ENCODE data around the gene TCF4.

The TCF4 gene

DNA sequence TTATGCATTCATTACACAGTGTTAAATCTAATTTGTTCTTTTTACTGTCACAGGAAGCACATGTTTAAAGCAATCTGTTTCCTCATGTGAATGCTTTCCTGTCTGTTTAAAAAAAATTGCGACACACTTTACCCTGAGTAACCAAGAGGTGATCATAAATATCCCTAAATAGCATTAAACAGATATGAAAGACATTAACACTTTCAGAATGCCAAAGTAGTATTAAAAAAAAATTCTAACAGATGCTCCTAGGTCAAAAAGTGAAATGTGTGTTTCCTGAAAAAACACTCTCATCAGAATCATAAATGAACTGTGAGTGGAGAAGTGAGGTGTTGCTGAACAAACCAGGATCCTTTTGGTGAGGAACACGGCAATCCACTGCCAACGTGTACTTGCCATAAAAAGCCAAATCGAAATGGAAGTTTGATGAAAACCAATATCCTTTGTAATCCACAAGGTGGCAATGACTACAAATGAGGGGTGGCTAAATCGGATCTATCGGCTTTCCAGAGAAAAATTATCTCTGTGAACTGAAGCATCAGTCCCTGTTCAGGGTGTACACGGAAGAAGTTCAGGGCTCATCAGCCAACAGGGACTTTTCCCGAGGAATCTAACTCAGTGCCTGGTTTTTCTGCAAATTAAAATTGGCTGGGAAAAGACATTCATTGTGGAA, 248.9 kb downstream of the TCF4 start:
- no peak for DNase-seq

DNA sequence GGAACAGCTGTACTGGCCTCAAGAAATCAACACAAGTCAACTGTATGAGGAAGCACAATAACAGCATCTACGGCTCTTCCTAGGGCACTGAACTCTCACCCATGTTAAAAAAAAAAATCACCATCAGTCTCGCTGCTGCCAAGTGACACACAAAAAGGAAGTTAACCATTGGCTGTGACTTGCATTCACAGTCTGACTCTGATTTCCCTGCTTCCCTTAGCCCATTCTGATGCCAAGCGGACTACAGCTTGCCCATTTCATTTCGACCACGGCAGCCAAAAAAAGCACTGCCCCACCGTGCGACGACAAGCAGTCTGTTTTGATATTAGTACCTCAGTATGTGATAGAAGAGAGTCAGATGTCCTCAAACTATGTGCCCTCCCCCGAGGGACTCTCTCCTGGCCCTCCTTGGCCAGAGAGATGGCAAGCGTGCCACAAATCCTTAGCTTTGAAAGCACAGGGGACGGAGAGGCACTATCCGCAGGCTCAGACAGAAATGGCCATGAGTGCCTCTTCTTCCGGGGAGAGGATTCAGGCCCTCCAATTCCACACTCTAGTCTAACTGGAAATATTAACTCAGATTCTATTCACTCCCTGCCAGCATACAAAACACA, 250.0 kb downstream of the TCF4 start:
- no peak for DNase-seq

DNA sequence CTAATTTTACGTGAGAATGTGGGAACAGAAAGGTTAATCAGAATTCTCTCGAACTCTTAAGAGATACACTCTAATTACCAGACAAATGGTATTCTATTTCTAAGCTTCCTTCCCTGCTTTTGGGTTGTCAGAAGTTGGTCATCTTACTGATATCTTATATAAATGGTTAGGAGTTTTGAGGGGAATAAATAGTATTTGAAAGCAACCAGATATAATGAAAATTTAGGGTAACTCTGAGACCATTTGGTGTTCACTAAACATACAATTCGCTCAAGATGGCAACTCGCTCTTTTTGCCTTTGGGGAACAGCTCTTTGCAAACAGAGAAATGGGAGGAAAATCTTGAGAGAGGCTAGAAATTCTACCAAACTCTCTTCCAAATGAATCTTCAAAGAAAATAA, 250.9 kb downstream of the TCF4 start:
- DNase-seq: no peak

DNA sequence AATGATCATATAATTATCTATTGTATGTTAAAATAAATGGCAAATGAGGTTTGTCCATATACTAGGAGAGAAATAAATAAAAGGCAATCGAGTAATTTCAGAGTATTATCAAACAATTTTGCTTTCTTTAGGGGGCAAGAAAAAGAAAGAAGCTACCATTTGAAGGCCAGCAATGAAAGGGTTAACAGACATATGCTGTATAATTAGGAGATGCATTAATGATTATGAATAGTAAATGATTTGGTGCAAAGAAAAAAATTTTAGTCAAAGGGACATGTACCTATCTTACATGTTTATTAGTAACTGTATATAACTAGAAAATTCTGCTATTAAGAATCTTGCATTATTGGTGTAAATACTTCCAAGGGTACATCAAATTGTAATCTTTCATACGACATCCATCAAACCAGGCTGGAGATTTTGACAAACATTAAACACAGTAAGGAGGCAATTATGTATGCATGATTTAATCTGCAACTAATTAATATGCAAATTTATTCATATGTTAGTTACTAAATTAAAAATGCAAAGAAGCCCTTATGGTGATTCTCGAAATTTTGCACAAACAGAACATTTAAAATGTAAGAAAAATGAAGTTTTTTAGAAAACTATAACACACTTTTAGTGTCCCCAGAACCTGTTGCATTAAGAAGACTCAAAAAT, 251.4 kb downstream of the TCF4 start:
- DNase-seq: no peak

DNA sequence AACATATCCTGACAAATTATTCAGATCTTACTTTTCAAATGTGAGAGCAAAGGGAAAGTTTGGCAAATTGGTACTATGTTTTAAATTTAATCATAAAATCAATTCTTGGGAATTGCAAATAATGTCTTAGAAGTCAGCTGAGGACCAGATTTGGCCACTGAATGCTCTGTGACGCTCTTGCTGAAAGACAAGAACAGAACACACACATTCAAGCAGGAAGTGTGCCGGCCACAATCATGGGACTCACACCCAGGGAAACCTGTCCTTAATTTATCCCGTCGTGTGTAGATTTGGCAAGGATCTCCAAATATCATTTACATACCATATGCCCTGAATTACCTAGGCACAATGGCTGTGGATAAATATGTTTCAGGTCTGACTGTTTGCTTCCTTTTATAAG, 253.1 kb downstream of the TCF4 start:
- no peak for DNase-seq

DNA sequence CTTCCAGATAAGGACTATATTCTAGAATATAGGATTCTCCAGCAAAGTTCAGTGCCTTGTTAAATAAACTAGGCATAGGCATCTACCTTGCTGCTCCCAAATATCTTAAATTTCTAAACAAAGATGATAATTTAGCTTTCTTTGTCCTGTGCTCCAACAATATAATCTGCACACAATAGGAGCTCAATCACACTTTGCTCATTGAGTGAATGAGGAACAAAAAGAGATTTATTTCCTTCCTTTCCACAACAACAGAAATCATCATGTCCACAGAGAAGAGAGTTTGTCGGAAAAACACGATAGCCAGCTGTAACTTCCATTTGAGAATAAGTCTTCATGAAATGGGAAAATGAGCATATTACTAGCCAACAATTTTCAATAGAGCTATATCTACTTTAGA, 256.7 kb downstream of the TCF4 start:
- no peak for DNase-seq

DNA sequence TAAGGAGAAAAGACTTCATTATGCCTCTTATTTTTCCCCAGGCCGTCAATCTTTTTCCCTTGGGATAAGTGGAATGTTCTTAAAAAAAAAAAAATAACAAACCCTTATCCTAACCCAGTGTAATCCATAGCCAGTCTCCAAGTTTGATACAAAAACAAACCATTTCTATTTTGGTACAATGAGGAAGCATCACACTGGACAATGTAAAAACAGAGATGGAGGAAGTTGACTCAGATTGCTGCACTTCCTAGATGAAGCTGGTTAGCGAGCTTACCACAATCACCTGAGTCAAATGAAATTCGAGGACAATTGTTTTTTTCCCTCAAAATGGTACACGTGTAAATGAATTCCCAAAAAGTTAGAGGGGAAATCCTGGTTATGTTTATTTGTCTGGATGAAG, 259.7 kb downstream of the TCF4 start:
- no peak for DNase-seq

DNA sequence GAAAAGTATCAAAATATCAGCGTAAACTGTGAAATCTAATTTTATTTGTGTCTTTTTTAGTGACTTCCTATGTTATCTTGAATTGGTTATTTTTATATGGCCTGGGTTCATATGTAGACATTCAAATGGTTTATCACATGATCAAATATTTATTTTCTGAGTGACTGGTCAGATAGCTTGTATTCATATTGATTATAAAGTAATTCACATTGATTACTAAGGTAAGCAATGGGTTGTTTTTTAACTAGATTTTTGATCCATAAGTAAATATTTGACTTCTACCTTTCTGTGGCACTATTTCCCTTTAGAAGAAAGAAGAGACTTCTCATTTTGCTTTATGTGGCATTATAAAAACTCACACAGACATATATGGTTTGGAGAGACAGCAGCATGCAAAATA, 260.5 kb downstream of the TCF4 start:
- no peak for DNase-seq

DNA sequence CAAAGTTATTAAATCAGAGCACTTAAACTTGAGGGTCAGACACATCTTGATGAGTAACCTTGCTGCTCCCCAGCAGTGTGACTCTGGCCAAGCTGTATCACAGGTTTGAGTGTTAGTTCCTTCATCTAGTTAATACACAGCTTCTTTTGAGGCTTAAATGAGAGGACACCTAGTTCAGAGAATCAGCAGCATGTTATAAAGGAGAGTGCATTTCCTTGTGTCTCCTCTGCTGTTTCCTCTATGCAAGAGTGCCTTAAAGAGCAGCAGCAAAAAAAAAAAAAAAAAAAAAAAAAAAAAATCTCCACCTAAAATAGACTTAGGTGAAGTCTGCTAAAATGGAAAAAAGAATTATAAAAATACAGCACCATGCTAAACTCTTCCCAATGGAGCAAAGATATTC, 261.9 kb downstream of the TCF4 start:
- no peak for DNase-seq

DNA sequence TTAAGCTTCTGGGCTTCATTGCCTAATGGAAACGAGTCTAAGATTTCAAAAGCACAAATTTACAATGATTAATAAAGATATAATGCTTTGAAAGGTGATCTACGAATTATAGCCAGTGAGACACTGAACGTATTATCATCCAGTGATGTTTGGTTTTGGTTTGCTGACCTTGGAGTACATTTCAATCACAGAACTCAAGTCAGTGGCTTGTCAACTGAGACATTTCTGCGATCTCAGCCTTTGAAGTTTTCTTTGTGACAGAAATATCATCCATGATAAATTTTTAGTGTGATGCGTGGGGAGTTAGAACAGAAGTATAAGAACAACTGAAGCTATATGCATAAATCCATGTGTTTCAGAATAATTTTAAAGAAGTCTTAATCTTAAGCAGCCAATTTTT, 263.8 kb downstream of the TCF4 start:
- DNase-seq: no peak

DNA sequence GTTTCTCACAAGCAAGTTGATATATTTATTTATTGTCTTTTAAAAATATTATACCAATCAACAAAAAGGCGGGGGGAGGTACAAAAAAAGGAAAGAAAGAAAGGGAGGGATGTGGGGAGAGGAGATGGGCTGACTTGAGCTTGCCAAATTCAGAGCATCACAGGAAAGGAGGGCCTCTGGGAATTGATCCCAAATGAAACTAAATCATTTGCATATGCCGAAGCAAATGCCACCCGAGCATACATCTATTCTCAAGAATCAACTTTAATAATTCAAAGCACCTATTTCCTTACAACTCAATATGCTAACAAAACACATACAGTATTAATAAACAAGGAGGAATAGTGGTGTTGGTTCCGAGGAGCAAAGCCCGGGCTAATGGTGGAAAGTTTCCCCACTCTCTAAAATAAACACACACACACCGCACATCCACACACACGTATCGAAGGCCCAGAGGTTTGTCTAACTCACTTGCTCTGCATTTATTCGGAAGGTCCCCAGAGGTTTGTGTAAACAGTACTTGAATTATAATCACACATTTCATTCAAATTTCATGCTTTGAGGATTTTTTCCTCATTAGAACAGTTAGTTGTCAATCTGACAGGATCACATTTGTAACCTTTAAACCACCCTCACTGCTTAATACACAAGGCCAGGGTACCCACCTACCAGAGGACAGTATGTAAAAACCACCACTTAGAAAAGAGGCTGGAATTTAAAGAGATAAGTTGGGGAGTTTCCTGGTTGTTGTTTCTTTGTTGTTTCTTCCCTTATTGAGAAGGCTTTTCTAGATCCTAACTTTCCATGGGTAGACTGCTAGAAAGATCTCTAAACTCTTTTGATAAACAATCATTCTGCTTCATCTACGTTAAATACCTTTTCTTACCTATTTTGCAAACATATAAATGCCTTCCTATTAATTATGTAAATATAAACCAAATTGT, 264.7 kb downstream of the TCF4 start:
- DNase-seq: no peak

DNA sequence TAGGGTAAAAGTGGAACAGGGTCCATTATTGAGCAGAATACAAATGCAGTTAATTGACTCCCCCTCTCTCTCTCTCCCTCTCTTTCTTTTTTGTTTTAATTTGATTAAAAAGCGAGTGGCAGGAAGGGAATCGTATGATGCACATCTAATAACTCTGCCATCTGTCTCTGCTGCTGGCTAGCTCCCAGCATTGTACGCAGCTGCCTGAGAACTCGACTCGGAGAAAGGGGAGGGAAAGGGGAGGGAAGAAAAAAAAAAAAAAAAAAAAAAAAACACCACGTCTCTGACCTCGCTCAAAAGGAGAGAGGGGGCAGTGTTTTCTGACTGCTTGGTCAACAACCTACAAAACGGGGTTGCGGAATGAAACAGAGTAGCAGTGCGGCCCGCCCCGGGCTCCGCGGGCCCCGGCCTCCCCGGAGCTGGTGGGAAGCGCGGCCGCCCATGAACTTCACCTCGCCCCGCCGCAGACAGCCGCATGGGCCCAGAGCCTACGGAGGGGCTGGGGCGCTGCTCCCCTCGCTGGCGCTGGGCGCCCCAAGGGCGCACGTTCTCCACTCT, 265.7 kb downstream of the TCF4 start:
- peak; percentile 2 for DNase-seq

DNA sequence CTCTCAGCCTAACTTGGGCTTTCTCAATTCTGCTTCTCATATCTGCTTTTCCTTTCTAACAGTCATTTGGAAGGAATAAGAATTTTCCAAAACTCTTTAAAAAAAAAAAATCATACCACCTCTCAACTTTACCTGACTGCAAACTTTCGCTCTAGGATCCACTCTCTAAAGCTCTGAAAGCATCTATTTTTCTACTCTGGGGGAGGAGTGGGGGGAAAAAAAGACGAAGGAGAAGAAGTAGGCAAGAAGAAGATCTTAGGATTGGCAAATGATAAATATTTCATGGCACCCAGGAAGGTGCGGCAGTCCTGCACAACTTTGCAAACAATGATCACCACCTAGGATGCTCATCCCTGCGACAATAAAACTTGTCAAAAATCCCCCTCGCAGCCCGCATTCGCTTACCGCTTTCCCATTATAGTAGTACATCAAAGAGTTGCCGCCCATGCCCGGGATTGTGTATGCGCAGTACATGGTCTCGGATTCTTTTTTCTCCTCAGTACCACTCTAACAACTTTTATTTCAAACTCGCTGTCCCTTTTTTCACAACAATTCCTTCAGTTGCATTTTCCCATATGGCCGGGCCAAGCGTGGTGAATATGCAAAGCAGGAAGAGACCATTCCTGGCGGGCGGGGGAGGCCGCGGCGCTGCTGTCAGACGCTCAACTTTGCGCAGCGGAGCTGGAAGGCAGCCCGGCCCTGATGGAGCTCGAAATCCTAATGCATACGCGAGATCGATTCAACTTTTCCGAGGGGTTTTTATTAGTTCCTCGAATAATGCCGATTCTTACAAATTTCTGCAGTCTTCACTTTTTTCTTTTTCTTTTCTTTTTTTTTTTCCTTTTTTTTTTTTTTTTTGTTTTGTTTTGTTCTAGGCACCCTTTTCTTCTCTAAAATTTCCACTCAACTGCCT, 266.5 kb downstream of the TCF4 start:
- DNase-seq: peak; percentile 10

DNA sequence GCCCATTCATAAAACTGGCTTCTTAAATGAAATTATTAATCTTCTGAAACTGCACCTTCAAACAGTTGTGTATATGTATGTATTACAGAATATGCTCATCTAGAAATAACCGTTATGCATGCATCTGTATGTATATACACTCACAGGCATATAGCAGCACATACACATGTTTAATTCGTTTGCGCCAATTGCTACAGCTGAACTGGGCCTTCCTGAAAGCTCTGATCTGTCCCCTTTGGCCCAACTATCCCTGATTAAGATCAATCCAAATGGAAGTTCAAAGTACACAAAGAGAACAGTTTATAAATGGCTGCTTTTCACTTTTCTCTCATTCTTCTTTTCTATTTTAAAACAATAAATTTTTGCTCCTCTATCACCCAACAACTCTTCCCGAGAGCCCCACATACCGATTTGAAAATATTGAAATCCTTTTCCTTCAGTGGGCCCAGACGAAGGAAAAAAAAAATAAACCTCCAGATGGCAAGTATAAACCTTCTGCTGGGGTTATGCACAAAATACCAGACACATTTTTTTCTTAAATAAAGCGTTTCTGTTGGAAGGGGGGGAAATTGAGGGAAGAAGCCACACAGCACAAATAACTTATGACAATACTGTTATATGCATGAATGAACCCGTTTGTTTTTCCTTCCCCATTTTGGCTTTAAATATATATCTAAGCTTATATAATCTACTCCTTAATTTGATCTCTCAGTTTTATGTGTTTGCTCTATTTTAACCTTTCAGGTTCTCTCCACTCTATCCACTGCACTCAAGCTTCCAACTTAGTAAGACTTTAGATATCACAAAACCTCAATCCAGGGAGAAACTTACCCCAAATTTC, 267.3 kb downstream of the TCF4 start:
- no peak for DNase-seq

DNA sequence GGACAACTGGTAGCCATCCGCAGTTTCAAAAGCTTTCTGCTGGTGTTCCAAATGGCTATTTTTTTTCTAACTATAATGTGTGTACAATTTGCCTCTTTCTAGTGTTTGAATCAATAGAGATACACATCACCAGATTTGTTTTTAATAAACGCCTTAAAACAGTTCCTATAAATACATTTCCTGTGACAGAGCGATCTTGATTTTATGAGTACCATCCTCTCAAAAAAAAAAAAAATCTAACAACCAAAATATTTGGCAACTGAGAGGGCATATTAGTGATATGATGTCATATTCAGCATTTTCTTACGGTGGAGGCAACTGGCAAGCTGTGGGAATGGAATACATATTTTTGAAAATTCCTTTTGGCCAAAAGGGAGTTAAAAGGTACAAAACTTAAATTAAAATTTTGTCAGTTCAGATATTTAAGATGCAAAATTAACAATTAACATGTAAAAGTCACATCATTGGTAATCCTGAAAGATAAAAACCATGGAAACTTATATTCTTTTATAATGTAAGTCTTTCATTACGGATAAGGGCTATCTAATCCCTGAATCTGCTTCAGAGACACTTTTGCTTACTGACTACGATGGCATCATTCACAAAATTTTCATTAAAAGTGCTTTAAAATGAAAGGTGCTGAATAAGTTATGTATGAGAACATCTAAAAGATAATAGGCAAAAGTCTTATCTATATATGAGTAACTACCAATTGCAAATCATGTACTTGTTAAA, 268.4 kb downstream of the TCF4 start:
- DNase-seq: no peak

DNA sequence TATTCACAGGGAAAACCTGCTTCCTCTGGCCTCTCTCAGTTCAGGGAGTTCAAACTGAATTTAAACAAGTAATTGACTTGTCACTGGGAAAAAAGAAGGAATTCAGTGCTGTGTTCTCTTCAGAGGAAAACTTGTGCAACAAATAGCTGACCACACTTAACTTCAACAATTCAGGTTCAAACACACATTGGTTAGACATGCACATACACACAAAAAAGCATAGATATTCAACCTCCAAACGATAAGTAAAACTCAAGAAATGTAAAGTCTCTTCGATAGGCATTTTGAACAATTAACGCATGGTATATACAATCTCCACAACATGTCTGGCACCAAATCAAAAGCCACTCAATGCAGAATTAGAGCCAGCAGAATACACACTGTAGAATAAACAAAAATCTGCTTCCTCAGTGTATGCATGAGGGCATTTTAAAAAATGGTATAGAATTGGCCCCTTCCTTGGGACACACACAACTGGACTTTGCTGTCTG, 269.0 kb downstream of the TCF4 start:
- DNase-seq: no peak

DNA sequence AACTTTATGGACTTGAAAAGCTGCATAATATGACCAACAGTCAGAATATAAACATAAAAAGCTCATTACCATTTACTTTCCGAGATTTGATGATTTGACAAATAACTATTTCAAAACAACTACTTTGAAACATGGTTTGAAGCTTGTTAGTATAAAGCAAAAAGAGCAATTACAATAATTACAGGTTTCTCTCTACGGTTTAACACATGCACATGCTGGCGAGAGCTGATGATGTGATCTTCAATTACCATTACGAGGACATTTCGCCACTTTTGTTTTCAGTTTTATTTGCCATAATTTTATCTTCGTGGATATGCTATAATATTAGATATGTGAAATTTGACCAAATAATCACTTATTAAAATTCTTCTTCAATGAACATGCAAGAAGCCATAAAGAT, 270.1 kb downstream of the TCF4 start:
- no peak for DNase-seq

DNA sequence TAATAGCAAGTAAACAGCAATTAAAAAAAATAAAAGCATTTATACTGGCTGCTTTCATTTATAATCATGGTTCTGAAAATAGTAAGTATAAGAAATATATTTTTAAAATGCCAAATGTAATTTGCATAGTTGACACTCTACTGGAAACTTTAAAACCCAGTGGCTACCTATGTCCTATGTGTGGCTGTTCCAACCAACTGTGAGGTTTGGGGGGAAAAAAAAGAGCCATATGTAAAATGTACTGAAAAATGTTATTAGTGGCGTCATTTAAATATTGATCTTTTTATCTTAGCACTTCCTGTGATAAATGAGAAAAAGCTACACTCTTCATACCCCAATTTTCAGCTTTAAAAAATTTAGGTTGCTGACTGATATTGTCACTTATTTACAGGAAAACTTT, 270.7 kb downstream of the TCF4 start:
- DNase-seq: no peak

DNA sequence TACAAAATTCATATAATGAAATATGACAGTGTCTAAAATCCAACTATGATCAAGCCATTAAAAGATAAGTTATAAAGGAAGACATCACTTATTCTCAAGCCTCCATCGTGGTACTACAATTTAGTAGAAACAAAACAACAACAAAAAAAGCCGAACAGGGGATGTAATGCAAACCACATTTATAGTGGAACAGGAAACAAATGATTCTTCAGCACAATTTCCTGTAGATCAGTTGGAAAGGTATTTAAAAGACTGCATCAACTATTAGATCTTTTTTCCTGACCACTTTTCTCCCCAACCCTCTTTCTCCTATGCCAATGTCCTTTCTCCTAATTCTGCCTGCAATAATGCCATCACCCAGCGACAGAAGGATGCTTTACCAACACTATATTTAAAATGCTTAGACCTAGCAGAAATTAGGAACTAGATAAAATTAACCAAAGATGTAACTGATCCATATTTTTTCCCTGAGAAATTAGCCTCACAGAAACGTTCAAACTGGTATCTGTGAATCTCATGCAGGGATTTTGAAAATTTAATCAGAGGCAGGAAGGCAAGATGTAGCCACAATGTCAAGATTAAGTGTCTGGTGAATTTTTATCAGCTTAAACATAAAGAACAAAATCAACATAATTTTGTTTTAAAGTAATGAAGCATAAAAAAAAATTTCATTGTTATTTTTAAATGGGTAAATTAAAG, 271.4 kb downstream of the TCF4 start:
- no peak for DNase-seq
